Measurements from ENCODE around the gene PCDH9.

DNA sequence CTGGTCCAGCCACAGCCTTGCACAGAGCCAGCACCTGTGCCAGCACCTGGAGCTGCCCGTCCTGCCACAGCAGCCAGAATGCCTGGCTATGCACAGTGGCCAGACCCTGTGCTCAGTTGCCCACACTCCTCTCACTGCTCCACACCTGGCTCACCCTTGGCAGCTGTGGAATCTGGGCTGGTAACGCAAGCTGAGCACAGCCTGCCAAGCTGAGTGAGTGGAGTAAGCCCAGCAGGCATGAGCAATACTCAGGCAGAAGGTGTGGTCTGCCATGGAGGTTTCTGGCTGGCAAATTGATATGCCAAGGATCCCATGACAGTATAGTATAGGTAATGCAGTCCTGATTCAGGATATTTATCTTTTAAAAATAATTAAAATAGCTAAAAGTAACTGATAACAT, 122.2 kb downstream of the PCDH9 start:
- TF ChIP-seq POLR2AphosphoS5 (IDR thresholded peaks at IDR 0.05; ENCODE audit: borderline replicate concordance, low read depth, low read length) (no peak), EZH2 (IDR thresholded peaks at IDR 0.05) (no peak)
